NCI-H1694 (cell line): ENCODE data around the gene ADARB2.
A peak's percentile ranks its signal among the peaks of the same experiment; 100 is the strongest.

Experiments
- DNase-seq: peaks from one replicate; lab custom pipeline; 2025; lab: John Stamatoyannopoulos, UW

The ADARB2 gene

DNA sequence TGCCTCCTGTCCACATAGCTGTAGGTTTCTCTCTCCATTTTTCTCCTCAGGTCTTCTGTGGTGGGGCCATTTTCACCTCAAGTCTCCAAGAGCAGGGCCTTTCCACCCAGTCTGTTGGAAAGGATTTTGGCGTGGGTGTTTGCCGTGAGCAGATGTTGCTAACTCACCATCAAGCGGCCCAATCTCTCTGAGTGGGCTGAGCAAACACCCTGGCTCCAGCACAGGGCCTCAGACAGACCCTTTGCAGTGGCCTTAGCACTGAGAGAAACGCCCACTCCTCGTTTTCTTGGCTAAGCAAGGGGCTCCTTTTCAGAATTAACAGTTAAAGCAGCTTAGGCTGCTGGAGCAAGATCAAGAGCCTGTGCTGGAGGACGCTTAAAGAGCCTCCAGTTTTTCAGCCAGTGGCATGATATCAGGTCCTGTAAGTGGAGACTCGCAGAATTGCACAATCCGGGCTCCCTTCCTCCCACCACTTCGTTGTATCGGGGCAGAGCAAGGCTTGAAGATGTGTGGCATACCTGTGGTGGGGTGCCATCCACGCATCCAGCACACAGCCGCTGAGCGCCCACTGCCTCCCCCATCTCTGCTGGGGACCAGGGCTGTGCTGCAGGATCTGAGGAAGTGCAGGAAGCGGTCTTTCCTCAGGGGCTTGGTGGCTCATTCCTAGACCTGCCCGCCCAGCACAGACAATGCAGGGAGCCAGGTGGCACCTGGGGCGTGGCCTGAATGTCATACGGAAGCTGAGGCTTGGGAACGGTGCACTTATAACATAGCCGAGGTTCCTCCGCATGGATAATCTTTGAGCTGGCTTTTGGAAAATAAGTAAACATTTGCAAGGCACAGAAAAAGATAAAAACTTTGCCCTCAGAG, 142.7 kb downstream of the ADARB2 start:
- DNase-seq = no peak

DNA sequence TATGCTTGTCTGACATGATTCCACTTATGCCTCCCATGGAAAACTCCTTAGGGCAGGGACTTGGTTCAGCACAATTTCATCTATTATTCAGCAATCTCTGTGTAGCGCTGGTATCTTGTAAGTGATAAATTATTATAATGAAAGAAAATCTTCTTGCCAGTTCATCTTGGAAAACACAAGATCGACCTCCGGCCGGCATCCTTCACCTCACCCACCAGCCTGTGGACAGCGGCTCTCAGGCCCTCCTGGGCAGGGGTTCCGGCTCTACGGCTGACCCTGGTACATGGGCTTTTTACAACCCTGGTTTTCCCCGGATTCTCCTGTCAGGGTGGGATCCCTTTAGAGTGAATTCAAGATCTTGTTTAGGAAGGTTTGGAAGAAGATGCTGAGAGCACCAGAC, 145.6 kb downstream of the ADARB2 start:
- no peak for DNase-seq

DNA sequence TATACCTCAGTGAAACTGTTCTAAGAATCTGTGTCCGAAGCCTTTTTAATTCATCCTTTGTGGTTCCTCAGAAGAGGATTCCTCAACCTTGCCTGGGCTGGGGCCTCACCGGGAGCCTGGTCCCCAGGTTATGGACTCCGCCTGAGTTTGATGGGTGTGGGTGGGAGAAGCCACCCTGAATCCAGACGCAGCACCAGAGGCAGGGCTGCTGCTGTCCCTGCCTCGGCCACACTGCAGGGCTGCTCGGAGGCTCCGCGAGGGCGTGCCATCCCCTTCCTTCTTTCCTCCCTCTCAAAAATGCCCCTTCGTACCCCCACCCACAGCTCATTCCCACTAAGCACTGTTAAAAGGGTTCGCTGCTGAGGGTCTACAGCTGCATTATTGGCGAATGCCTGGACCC, 146.3 kb downstream of the ADARB2 start:
- DNase-seq = no peak

DNA sequence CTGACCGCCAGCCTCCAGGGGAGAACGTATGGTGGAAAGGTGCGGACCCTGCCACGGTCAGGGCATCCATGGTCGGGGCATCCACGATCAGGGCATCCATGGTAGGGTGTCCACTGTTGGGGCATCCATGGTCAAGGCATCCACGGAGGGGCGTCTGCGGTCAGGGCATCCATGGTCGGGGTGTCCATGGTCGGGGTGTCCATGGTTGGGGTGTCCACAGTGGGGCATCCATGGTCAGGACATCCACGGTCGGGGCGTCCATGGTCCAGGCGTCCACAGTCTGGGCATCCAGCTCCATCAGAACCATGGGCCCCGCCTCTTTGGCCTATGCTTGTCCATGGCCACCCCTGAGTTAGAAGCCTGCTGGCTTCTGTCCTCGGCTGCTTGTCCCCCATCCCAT, 148.1 kb downstream of the ADARB2 start:
- no peak for DNase-seq

DNA sequence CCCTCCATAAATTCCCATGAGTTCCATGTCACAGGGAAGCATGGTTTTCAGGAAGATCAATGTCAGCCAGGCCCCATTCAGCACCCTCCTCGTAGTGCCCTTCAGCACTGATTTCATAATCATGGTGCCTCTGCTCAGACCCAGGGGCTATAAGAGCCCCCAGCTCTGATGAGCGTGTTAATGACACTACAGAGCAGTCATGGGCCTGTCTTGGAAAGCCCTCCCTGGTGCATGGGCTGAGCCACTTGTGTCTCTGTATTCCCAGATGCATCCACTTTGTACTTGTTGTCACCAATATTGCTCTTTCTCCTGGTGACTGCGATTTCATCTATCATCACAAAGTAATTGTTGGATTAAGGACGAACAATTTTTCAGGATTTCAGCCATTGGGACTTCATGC, 154.6 kb downstream of the ADARB2 start:
- DNase-seq = no peak

DNA sequence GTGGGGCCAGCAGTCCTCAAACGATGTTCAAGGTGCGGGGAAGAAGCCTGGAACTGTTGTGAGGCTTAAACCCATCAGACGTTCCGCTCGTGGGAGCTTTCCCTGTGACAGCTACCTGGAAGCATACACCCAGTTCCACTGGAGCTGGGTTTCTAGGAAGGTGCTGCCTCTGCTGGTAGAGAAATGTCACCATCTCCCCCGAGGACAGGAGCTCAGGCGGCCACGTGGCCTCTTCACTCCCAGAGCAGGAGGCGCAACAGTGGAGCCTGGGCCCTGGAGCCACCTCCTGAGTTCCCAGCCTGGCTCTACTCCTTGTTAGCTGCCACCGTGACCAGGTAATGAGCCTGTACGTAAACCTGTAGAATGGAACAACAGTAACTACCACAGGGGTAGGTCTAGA, 156.1 kb downstream of the ADARB2 start:
- no peak for DNase-seq

DNA sequence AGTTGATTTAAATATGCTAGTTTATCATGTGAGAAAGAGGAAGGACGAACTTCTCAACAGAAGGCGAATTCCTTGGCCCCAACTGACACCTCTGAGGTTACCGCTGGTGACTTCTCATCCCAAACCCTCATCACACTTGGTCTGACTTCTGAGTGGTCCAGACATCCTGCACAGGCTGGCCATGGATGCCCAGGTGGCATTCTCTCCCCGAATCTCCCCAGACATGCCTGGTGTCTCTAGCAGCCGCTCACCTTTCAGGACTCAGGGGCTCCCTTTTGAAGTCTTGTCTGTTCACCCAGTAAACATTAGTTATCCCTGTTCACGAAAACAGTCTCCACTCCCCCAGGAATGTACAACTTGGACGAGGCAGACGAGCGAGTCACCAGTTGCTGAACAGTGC, 157.7 kb downstream of the ADARB2 start:
- no peak for DNase-seq

DNA sequence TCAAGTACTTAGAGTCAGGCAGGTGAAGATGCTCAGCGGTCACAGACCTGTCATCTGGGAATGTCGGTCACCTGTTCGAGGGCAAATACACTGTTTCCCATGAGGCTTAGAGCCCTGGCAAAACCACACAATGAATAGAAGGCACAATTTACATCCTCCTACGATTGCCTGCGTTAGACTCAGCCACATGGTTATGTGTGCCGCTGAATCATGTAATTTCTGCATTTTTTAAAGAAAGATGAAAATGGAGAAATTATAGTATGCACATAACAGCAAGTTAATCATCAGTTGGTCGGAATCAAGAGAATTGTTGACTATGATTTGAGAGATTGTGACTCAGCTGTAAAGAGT, 158.2 kb downstream of the ADARB2 start:
- no peak for DNase-seq

DNA sequence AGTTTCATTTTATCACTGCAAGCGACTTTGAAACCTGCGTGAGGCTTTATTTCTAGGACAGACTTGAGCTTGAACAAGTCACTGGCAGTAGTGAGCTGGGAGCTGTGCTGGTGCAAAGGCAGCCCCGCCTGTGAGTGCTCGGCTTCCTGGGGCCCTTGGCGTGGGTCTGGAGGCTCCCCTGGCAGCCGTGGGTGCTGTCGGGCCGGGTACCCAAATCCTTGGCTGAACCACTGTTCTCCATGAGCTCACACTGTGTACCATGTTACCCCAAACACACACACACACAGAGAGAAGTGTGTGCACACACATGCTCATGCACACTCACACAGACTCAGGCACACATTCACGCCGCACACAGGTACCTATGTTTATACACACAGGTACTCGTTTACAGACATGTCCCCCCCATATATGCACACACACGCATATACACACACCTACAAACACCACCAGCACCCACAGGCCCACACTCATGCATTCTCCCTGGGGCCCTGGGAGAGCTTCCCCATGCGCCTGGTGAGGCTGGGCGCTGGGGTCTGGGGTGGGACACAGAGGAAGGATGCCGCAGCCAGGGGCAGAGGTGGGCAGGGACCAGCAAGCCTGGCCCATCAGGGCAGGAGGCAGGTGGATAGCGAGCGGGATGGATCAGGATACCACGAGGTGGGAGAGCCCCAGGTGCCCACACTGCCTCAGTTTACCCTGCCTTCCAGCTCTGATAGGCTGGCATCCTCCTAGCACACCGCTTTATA, 158.8 kb downstream of the ADARB2 start:
- no peak for DNase-seq

DNA sequence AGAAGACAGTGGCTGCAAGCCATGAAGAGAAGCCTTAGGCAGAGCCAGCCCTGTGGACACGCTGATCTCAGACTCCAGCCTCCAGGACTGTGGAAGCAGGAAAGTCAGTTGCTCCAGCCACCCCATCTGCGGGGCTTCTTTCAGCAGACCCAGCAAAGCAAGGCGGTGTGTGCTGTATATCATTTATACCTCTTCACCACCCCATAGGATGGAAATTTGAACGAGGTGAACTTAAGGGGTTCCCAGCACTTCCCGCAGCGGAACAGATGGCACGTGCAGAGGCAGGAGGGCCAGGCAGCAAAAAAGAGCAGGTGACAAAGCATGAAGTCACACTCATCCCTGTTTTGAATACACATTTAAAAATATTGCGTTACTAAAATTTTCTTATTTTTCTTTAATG, 159.4 kb downstream of the ADARB2 start:
- DNase-seq = no peak

DNA sequence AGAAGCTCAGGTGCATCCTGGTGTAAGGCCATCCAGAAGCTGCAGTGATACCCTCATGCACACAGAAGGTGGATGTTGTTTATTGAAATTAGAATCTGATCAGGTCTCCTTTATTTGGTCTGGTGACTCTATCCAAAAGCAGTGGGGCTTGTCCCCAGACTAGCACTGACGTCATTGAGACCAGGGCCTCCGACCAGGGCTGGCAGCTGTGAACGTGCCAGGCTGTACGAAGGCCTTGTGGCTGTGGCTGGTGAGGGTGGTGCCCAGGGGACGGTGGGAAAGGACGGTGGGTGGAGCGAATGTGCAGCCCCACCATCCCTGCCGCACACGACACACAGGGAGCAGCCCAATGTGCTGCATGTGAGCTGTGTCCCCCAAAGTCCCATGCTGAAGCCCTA, 160.0 kb downstream of the ADARB2 start:
- no peak for DNase-seq

DNA sequence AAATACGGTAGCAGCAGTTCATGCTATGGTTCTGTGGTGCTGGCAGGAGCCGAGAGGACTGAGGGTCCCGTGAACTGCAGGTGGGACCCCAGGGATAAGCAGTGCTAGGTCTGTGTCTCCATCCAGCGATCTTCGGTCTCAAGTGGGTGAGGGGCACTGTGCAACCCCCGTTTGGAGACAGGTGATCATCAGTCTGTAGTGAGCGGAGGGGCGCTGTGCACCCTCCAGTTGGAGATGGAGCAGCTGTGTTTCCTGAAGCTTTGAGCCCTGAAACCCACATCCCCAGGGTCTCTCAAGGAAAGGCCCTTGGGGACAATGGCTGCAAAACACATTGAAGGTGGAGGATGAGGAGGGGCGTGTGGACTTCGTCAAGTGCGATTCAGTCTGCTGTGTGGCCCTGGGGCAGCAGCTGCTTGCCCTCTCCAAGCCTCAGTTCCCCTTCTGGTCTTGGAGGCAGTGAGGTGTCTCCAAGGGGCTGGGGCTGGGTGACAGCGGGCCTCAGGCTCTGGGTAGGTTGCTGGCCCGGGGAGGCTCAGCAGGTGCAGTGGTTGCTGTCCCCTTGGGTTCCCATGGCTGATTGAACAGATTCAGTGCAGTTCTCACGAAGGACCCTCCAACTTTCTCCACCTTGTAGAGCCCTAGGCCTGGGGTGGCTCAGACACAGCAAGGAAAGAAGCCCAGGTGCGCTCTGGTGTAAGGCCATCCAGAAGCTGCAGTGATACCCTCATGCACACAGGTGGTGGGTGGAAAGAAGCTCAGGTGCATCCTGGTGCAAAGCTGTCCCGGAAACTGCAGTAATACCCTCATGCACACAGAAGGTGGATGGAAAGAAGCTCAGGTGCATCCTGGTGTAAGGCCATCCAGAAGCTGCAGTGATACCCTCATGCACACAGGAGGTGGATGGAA, 160.6 kb downstream of the ADARB2 start:
- DNase-seq = no peak

DNA sequence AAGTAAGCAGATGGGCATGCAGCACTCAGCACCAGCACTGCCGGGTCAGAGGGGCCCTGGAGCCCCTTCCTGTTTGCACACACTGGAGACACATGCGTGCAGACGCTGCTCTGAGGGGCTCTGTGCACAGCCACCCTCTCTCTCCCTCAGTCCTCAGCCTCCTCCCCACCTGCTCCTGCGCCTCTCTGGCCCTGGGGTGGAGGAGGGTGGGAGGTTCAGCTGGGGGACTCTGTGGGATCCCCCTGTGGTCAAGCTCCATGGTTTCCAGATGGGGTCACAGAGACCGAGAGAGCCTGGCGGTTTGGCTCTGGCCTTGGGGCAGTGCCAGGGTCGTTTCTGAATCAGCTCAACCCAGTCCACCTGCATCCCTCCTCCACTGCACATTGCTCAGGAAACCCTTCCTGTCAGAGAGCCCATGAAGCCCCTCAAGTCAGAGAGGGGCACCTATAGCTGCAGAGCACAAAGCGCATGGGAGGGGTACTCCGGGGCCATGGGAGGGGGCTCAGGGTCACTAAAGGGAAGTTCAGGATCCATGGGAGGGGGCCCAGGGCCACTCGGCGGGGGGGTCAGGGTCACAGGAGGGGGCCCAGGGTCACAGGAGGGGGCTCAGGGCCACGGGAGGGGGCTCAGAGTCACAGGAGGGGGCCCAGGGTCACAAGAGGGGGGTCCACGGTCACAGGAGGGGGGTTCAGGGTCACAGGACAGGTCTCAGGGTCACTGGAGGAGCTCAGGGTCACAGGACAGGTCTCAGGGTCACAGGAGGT, 161.7 kb downstream of the ADARB2 start:
- no peak for DNase-seq

DNA sequence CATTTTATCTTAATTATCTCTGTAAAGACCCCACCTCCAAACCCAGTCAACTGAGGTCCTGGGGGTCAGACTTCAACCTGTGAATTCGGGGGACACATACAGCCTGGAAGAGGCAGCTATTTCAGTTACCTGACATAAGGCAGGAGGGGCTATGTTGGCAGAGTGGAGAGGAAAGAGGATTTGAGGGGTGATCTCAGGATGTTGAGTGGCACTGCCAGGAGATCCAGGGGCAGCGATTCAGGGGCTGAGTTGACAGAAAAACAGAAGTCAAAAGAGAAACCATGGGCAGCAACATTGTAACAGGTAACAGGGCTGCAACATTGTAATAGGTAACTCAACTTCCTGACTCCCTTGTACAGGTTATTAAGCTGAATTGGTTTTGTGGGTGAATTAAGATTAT, 162.6 kb downstream of the ADARB2 start:
- no peak for DNase-seq

DNA sequence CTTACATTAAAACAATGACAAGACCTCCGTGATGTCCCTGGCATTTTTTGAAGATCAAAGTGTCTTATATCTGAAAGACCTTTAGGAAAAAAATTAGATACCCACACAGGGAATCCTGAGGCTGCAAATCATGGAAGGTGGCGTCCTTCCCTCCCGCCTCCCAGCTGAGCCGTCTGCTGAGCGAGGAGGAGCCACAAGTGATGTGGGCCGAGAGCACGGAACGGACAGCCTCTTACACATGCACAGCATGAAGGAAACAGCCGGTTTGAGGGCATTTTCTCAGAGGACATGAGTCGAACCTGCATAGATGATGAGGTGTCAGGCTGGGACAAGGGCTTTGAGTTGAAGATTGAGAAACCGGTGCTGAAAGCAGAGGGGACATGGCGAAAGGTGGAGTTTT, 163.3 kb downstream of the ADARB2 start:
- no peak for DNase-seq

DNA sequence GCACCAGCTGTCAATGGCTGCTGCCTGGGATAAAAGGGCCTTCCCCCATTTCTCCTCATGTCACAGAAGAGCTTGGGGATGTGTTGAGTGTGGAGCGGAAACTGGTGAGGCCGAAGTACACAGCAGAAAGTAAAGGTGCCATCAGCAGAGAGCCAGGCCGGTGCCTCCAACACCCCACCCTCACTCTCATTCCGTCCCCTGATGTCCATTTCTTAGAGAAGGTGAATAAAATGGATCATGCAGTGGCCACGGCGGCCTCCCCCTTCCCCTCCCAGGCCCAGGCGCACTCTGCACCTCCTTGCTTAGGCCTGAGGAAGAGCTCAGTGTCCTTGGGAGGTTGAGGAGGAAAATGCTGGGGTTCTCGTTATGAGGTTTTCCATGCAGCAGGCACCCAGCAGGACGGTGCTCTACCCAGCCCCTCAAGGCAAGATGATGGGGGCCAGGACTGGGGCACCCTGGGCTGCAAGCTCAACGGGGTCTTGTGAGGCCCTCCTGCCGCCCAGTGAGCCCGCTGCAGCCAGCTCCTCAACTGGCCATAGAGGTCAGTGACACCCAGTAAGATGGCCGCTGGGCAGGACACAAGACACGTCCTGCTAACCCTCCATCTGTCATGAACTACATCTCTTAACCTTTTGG, 163.9 kb downstream of the ADARB2 start:
- no peak for DNase-seq

DNA sequence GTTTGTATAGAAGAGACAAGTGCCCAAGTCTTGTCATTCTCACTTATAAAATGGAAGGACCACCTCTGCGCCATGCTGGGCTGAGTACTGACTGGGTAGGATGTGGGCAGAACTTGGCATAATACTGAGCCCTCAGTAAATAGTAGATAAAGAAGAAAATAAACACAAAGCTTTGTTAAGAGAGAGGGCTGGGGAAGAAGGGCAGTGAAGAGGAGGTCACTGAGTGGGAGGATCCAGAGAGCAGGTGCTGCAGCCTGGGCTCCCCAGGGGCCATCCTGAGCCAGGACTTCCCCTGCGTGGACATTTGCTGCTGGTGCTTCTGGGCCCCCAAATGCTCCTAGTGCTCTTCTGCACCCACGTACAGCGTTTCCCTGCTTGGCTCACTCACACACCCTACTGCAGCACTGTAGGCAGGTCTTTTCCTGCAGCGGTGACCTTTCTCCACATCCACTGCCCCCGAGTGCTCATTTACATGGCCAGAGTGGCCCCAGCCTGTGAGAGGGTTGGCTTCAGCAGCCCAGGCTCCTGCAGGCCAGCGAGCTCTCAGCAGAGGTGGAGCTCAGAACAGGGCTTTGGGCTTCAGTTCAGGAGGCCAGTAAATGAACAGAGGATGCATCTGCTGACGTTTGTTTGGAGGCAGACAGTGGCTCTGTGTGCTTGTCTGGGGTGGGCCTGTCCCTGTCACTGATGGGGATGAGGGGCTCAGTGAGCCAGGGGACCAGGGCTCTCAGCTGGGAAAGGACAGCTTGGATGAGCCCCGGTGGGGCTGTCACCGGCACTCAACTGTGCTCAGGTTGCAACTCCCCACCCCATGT, 164.6 kb downstream of the ADARB2 start:
- DNase-seq = peak; percentile 3

DNA sequence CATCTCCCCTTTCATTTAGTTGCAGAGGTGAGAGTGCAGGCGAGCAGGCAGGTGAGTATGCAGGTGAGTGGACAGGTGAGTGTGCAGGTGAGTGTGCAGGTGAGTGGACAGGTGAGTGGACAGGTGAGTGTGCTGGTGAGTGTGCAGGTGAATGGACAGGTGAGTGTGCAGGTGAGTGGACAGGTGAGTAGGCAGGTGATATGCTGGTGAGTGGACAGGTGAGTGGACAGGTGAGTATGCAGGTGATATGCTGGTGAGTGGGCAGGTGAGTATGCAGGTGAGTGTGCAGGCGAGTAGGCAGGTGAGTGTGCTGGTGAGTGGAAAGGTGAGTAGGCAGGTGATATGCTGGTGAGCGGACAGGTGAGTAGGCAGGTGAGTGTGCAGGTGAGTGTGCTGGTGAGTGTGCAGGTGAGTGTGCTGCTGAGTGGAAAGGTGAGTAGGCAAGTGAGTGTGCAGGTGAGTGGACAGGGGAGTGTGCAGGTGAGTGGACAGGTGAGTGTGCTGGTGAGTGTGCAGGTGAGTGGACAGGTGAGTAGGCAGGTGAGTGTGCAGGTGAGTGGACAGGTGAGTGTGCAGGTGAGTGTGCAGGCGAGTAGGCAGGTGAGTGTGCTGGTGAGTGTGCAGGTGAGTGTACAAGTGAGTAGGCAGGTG, 165.6 kb downstream of the ADARB2 start:
- no peak for DNase-seq

DNA sequence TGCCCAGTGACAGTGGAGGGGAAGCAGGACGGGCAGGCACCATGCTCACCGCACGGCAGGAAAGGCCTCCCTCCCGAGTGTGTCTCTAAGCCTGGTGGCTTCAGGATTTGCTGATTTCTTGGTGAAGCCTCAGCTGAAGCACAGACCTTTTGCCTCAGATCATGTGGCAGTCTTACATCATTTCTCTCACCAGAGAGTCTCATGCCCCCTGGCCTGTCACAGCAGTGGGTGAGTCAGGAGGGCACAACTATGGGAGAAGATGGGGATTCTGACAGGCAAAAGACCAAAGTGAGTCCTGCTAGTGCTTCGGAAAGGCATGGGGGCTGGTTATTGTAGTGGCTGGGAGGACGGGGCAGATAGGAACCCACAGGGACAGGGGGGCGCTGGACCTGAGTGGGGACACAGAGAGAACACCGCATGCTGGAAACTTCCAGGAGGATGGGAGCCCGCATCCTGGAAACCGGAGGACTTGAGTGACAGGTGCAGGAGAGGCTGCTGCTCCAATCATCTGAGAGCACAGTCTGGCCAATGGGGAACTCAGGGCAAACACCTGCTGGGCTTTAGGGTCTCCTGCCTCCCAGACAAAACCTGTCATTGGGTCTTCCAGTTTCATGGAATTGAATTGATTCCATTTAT, 166.8 kb downstream of the ADARB2 start:
- DNase-seq = no peak
